Measurements from ENCODE around the gene PATE3. TPM values are rescaled to one million over a fixed set of nuclear protein-coding genes. Genes with fewer than 3 reads are reported as not detected.

The PATE3 gene
- total RNA-seq, 1 donor from 2014 or later: not detected

Other genes starting within 250 kb of the PATE3 start
- 49.6 TPM for gene EI24, start 218.7 kb upstream of the PATE3 start, total RNA-seq
- 89.4 TPM for gene STT3A, start 195.3 kb upstream of the PATE3 start, total RNA-seq
- gene CHEK1, start 163.0 kb upstream of the PATE3 start, total RNA-seq: 16.6 TPM
- not detected for gene ACRV1, start 107.3 kb upstream of the PATE3 start, total RNA-seq
- not detected for gene PATE1, start 41.8 kb upstream of the PATE3 start, total RNA-seq
- gene PATE2, start 9.3 kb upstream of the PATE3 start, total RNA-seq: not detected
- not detected for gene PATE4, start 45.2 kb downstream of the PATE3 start, total RNA-seq
- 4.2 TPM for gene HYLS1, start 99.5 kb downstream of the PATE3 start, total RNA-seq
- gene PUS3, start 115.1 kb downstream of the PATE3 start, total RNA-seq: 7.8 TPM
- 0.20 TPM for gene DDX25, start 116.4 kb downstream of the PATE3 start, total RNA-seq
- gene VSIG10L2, start 157.9 kb downstream of the PATE3 start, total RNA-seq: 0.39 TPM

Measured in skin of body (tissue), 1 donor.